LNCaP clone FGC (cell line): ENCODE data around the gene EIF4G3.

Source experiments
- DNase-seq: peaks from one replicate; pipeline ENCODE4 v3.0.0-alpha.2; 2011; ENCODE audit warnings: low read depth
- H3K4me3 ChIP-seq: 2 replicates; pipeline ENCODE4 v1.5.1; 2011; ENCODE audit warnings: mild to moderate bottlenecking, low read depth, low read length, control low read depth
- CTCF ChIP-seq: IDR thresholded peaks from 2 replicates; pipeline ENCODE4 v1.5.1; 2012; ENCODE audit warnings: mild to moderate bottlenecking; ENCODE audit not compliant: control insufficient read depth, insufficient read depth; ENCODE audit errors: extremely low read depth

EIF4G3 gene

GRCh38 chr1:21131200-21131599, 45.5 kb downstream of the EIF4G3 start:
- no peak overlapping the region for H3K4me3 ChIP-seq
- no peak for TF ChIP-seq CTCF
- DNase-seq, result no peak

- no peak for DNase-seq
- no peak for TF ChIP-seq CTCF
- H3K4me3 ChIP-seq, result no peak overlapping the region
Measured at GRCh38 chr1:21129407-21129806, 47.3 kb downstream of the EIF4G3 start.

GRCh38 chr1:21126324-21126723, 50.4 kb downstream of the EIF4G3 start:
- TF ChIP-seq CTCF, result no peak
- no peak for DNase-seq
- H3K4me3 ChIP-seq, result no peak overlapping the region

GRCh38 chr1:21124846-21125245, 51.9 kb downstream of the EIF4G3 start:
- no peak overlapping the region for H3K4me3 ChIP-seq
- no peak for DNase-seq
- TF ChIP-seq CTCF, result no peak

GRCh38 chr1:21123287-21123948, 53.3 kb downstream of the EIF4G3 start:
- TF ChIP-seq CTCF, result no peak
- no peak for DNase-seq
- no peak overlapping the region for H3K4me3 ChIP-seq

- DNase-seq, result no peak
- H3K4me3 ChIP-seq, result no peak overlapping the region
- TF ChIP-seq CTCF, result no peak
Measured at GRCh38 chr1:21121764-21122471, 54.8 kb downstream of the EIF4G3 start.
